OCI-LY1 (cell line): ENCODE measurements around the gene LIPG.
"Not testable (repeated sequence)": the region's sequence is repeated elsewhere in the genome, so short reads cannot be mapped to it uniquely, and the experiment has no call there.

Experiments used
- CTCF ChIP-seq: fragments of 200-600 bp; sonication (generic), shearing (Covaris generic); IDR thresholded peaks from 2 replicates; pipeline ENCODE4 v1.5.1; 2017; ENCODE audit warnings: mild to moderate bottlenecking, antibody characterized with exemption, low read length, moderate library complexity, mixed read lengths
- EZH2 ChIP-seq: fragments of 200-600 bp; sonication (generic), shearing (Covaris generic); IDR thresholded peaks from 2 replicates; pipeline ENCODE4 v1.8.0; 2017; ENCODE audit warnings: borderline replicate concordance, mixed run types, mild to moderate bottlenecking, antibody characterized with exemption, low read length, moderate library complexity, mixed read lengths

- not testable (repeated sequence) for TF ChIP-seq CTCF, EZH2
Measured at GRCh38 chr18:49579583-49579982, 17.7 kb downstream of the LIPG start.
